Stimulated activated CD4-positive, alpha-beta T cell treated with anti-CD3 and anti-CD28 coated beads, Interleukin-2, amount 100 ng/mL, for 48 hours (primary cell): ENCODE measurements around the gene DES.
"Not testable (repeated sequence)": the region's sequence is repeated elsewhere in the genome, so short reads cannot be mapped to it uniquely, and the experiment has no call there.

Experiments
- DNase-seq, 2 donors: peaks; one replicate each; pipeline ENCODE4 v3.0.0-alpha.2; 2020

The DES gene

DNA sequence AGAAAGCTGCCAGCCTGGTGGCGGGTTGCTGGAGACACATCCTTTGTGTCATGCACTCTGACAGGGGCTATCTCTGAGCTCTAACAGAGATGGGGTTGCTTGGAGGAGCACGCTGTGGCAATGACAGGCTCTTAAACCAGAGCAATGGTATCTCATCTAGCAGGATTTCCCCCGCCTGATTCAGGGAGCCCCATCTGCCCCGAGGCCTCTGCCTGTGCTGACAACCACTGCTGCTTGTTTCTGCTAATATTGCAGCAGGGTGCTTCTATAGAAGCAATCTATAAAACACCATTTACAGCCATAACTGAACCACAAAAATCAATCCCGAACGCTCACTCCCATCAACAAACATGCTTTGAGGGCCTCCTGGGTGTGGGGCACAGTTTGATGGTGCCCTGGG, 17.6 kb upstream of the DES start:
- DNase-seq: no peak

DNA sequence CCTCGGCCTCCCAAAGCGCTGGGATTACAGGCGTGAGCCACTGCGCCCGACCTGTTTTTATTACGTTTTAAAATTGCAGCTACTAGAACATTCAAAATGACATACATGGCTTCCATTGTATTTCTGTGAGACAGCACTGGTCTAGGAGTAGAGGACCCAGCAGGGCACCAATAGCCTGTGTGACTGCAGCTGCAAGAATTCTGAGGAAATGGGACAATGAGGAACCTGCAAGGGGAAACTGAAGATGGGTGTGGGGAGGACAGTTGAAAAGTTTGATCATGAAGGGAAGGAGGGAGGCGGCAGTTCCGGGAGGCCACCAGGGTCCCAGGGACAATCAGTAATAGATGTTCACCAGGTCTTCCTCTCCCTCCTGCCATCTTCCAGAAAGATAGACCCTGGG, 16.6 kb upstream of the DES start:
- DNase-seq: no peak

- DNase-seq: peak; percentile 48 to 51
Observed at GRCh38 chr2:219402665-219403515, 15.3 kb upstream of the DES start.

- DNase-seq: no peak
Observed at GRCh38 chr2:219403861-219404260, 14.3 kb upstream of the DES start.

GRCh38 chr2:219404291-219404910, 13.8 kb upstream of the DES start:
- DNase-seq: no peak

GRCh38 chr2:219404954-219405353, 13.2 kb upstream of the DES start:
- no peak for DNase-seq

DNA sequence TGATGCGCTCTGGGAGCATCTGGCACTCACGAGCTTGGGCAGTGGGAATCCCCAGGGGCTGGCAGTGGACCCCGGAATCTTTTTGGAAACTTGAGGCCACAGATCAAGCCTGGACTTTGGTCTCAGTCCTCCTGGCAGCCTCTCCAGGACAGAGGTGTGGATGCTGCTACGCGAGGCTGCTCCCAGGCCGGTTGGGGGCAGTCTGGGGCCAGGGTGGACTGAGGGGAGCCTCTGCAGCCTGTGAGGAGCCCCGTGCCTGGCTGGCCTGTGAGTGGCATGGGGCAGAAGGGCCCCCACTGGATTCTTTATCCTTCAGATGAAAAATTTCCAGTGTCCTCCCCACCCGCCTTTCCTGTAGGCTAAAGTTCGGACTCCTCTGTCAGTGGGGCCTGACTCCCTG, 12.7 kb upstream of the DES start:
- no peak for DNase-seq

GRCh38 chr2:219405958-219406860, 12.0 kb upstream of the DES start:
- no peak for DNase-seq

GRCh38 chr2:219406861-219407230, 11.3 kb upstream of the DES start:
- DNase-seq: no peak

GRCh38 chr2:219407343-219407742, 10.8 kb upstream of the DES start:
- not testable (repeated sequence) for DNase-seq

DNA sequence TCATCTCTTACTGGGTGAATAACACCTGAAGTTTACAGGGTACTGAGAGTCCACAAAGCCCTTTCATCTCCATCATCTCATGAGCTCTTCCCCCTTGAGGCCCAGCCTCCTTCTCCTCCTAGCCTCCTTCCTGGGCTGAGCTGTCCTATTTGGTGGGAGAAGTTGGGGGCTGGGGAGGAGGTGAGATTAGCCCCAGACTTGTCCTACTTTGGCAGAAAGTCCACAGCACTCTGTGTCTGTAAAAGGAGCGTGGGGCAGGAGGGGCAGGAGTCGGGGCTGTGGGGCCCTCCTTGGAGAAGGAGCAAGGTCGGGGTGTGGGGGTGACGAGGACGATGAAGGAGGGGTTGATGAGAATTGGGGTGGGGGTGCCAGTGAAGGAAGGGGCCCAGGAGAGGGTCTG, 10.0 kb upstream of the DES start:
- no peak for DNase-seq

DNA sequence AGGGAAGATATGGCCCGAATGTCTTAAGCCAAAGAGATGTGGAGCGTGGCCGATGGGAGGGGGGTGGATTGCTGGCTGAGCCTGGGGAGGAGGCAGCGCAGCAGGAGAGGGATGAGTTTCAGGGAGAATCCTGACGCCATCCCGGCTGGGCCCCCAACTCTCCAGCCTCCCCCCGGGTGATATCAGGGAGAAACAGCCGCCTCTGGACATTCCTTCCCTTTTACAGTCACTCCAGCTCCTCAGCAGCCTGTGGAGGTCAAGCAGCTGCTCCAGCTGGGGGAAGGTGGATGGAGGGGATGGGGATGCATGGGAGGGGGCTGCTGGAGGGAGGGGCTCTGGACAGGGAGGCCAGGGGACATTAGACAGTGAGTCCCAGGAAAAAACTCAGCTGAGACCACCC, 9.5 kb upstream of the DES start:
- no peak for DNase-seq

DNA sequence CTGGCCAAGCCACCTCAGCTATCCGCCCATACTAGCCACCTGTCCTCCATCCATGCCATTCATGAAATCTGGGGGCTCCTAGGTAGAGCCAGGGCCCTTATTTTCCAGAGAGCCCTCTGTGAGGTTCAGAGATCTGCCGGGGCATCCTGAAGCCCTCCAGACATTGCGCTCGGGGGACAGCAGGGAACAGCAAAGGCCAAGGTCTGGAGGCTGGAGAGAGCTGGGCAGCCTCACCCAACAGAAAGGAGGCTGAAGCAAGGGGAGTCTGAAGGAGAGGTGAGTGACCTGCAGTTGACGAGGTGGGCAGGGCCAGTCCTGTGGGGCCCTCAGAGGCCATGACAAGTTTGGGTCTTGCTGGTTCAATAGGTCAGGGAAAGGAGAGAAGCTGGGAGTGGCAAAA, 8.6 kb upstream of the DES start:
- no peak for DNase-seq

- DNase-seq: no peak
Observed at GRCh38 chr2:219410390-219410789, 7.8 kb upstream of the DES start.

GRCh38 chr2:219414857-219415256, 3.3 kb upstream of the DES start:
- no peak for DNase-seq

- no peak for DNase-seq
Observed at GRCh38 chr2:219415580-219416234, 2.5 kb upstream of the DES start.

DNA sequence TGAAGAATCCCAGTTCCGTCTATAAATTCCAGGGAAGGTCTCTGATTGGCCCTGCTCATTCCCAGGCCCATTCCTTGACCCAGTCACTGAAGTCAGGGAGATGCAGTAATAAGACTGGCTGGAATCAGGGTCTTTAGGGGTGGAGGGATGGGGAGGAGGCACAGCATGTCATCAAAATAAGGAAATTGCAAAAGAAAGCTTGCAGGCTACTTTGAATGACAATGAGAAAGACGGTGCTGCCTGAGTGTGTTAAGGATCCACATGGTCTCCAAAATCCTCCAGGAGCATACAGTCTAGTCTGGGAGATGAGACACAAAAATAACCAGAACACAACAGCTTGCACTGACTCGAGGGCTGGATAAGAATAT, 2.0 kb upstream of the DES start:
- DNase-seq: no peak

GRCh38 chr2:219416938-219417337, 1.2 kb upstream of the DES start:
- DNase-seq: no peak

GRCh38 chr2:219417374-219417773, 803 bp upstream of the DES start:
- DNase-seq: no peak

DNA sequence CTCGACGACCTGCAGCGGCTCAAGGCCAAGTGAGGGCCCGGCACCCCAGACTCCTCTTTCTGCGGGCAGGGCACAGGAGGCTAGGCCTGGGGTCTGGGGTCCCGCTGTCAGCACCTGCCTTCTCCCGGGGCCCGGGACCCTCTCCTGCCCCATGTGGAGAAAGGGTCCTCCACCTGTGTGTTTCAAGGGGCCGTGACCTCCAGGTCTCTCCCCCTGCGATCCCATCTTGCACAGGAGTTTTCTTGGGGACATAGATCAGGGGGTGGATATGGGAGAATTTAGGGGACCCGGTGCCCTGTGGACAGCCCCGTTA, 791 bp downstream of the DES start:
- DNase-seq: no peak

GRCh38 chr2:219419331-219420197, 1.4 kb downstream of the DES start:
- DNase-seq: no peak

DNA sequence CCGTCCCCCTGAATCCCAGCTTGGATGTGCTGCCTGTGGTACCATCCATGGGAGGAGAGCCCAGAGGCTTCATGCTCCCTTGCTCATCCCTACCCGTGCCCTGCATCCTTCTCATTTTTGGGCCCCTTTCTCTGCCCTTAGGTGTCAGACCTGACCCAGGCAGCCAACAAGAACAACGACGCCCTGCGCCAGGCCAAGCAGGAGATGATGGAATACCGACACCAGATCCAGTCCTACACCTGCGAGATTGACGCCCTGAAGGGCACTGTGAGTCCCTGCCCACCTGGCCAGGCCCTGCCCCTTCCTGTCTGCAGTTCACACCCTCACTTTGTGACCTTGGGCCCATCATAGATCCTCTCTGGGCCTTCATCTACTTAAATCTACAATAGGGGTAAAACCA, 2.5 kb downstream of the DES start:
- DNase-seq: no peak
